ENCODE results near the gene RALGAPA1. TPM values are rescaled to one million over a fixed set of nuclear protein-coding genes. Genes with fewer than 3 reads are reported as not detected.
A peak's percentile ranks its signal among the peaks of the same experiment; 100 is the strongest.

The RALGAPA1 gene
- total and polyA plus RNA-seq, 2 of the 13 experiments (the other 11 are each of a cell fraction or from before 2014, with no cell fraction given), result 65.0 to 89.2 TPM

GRCh38 chr14:35808638-35809563 lies at the start of gene RALGAPA1 (continued):
- TF ChIP-seq RERE (CRISPR knock-in tag; IDR thresholded peaks at IDR 0.05; ENCODE audit: low read depth) (0 out of 2 replicates have a peak, but pooled peaks have one; percentile 20), SNAI1 (CRISPR knock-in tag; IDR thresholded peaks at IDR 0.05; ENCODE audit: borderline replicate concordance) (peak; percentile 64; the same call in 1 of the 2 replicates), CHCHD3 (CRISPR knock-in tag; IDR thresholded peaks at IDR 0.05) (peak; percentile 91), YY1 (IDR thresholded peaks at IDR 0.05; ENCODE audit: insufficient read depth, insufficient replicate concordance, low read depth, low read length) (peak; percentile 89), ARID4A (CRISPR knock-in tag; IDR thresholded peaks at IDR 0.05; ENCODE audit: borderline replicate concordance) (peak; percentile 97), ZNF691 (CRISPR knock-in tag; IDR thresholded peaks at IDR 0.05; ENCODE audit: borderline replicate concordance, low read depth) (peak; percentile 92; the same call in 1 of the 2 replicates), TOPORS (CRISPR knock-in tag; IDR thresholded peaks at IDR 0.05) (peak; percentile 94), ZNF83 (CRISPR knock-in tag; IDR thresholded peaks at IDR 0.05; ENCODE audit: borderline replicate concordance) (peak; percentile 91; the same call in 1 of the 2 replicates), GMEB1 (CRISPR knock-in tag; IDR thresholded peaks at IDR 0.05; ENCODE audit: borderline replicate concordance) (peak; percentile 29; the same call in 1 of the 2 replicates), RXRA (CRISPR knock-in tag; IDR thresholded peaks at IDR 0.05) (peak; percentile 61), ZNF616 (CRISPR knock-in tag; IDR thresholded peaks at IDR 0.05; ENCODE audit: low read depth) (peak; percentile 72; the same call in 1 of the 2 replicates), KLF11 (CRISPR knock-in tag; IDR thresholded peaks at IDR 0.05) (peak; percentile 65; the same call in 1 of the 2 replicates), SMAD1 (CRISPR knock-in tag; IDR thresholded peaks at IDR 0.05; ENCODE audit: borderline replicate concordance, low read depth) (peak; percentile 95), ZNF768 (CRISPR knock-in tag; IDR thresholded peaks at IDR 0.05) (peak; percentile 88), ZBTB7B (CRISPR knock-in tag; IDR thresholded peaks at IDR 0.05) (peak; percentile 72)
